A549 (cell line): ENCODE data around the gene REEP5.

ENCODE experiments used
- CTCF ChIP-seq: fragments of >200 bp; sonication (Bioruptor Twin); formaldehyde crosslinking; IDR thresholded peaks from 3 replicates; pipeline ENCODE4 v1.5.1; 2016
- EP300 ChIP-seq, 2 experiments: fragments of >200 bp; sonication (Bioruptor Twin); formaldehyde crosslinking; IDR thresholded peaks; 2 replicates in 1 of 2; 3 replicates in 1 of 2; pipeline ENCODE4 v1.6.1; 2016 to 2017
- MAFK ChIP-seq: fragments of 450-650 bp; IDR thresholded peaks from 2 replicates; pipeline ENCODE4 v1.6.1; 2014; ENCODE audit not compliant: partially characterized antibody
- NR3C1 ChIP-seq: fragments of >200 bp; sonication (Bioruptor Twin); formaldehyde crosslinking; IDR thresholded peaks from 3 replicates; pipeline ENCODE4 v1.6.1; 2017
- POLR2A ChIP-seq: IDR thresholded peaks from 2 replicates; pipeline ENCODE4 v1.6.1; 2012; ENCODE audit warnings: mild to moderate bottlenecking, low read length
- RAD21 ChIP-seq, 2 experiments: fragments of >200 bp in 1 of 2; sonication (Bioruptor Twin) in 1 of 2; formaldehyde crosslinking in 1 of 2; IDR thresholded peaks in 1 of 2; conservative IDR thresholded peaks in 1 of 2; 2 replicates in 1 of 2; 3 replicates in 1 of 2; pipeline ENCODE4 v1.6.1; 2012 to 2018; ENCODE audit warnings: inconsistent platforms in 1 of 2
- RNF2 ChIP-seq: fragments of 200-600 bp; sonication (generic); IDR thresholded peaks from 2 replicates; pipeline ENCODE4 v1.6.1; 2016; ENCODE audit warnings: low read depth, mild to moderate bottlenecking, antibody characterized with exemption, moderate library complexity, borderline replicate concordance
- SMC3 ChIP-seq: fragments of >200 bp; sonication (Bioruptor Twin); formaldehyde crosslinking; IDR thresholded peaks from 3 replicates; pipeline ENCODE4 v1.6.1; 2018; ENCODE audit warnings: inconsistent platforms
- ZC3H11A ChIP-seq: fragments of 450-650 bp; IDR thresholded peaks from 2 replicates; pipeline ENCODE4 v1.6.1; 2014; ENCODE audit warnings: antibody characterized with exemption, mild to moderate bottlenecking
- TF ChIP-seq, protein P1 (sequence below): fragments of >200 bp; sonication (Bioruptor Twin); formaldehyde crosslinking; IDR thresholded peaks from 3 replicates; pipeline ENCODE4 v1.6.1; 2016
- TF ChIP-seq, protein P2 (sequence below): fragments of 200-600 bp; sonication (generic); IDR thresholded peaks from 2 replicates; pipeline ENCODE4 v1.6.1; 2016; ENCODE audit warnings: antibody characterized with exemption, mild to moderate bottlenecking, moderate library complexity
- TF ChIP-seq, protein P3 (sequence below): IDR thresholded peaks from 2 replicates; pipeline ENCODE4 v1.6.1; 2012; ENCODE audit warnings: low read depth, borderline replicate concordance

DNA sequence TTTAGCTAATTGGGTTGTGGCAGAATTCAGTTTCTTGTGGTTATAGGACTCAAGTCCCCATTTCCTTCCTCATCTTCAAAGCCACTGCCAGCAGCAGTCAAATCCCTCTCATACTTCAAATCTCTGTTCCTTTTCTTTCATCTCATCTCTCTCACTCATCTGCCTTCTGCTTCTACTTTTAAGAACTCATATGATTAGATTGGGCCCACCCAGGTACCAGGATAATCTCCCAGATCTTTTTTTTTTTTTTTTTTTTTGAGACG, 8.0 kb upstream of the REEP5 start:
- TF ChIP-seq CTCF (no peak), RAD21 (conservative IDR thresholded peaks at IDR 0.05 in 1 of 2, IDR thresholded peaks at IDR 0.05 in 1 of 2) (no peak), NR3C1 (no peak), SMC3 (no peak), EP300 (IDR thresholded peaks at IDR 0.05) (no peak), MAFK (no peak), ZC3H11A (no peak), RNF2 (no peak), POLR2A (no peak)
- TF ChIP-seq, protein P1, sequence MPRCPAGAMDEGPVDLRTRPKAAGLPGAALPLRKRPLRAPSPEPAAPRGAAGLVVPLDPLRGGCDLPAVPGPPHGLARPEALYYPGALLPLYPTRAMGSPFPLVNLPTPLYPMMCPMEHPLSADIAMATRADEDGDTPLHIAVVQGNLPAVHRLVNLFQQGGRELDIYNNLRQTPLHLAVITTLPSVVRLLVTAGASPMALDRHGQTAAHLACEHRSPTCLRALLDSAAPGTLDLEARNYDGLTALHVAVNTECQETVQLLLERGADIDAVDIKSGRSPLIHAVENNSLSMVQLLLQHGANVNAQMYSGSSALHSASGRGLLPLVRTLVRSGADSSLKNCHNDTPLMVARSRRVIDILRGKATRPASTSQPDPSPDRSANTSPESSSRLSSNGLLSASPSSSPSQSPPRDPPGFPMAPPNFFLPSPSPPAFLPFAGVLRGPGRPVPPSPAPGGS = no peak
- TF ChIP-seq, protein P2, sequence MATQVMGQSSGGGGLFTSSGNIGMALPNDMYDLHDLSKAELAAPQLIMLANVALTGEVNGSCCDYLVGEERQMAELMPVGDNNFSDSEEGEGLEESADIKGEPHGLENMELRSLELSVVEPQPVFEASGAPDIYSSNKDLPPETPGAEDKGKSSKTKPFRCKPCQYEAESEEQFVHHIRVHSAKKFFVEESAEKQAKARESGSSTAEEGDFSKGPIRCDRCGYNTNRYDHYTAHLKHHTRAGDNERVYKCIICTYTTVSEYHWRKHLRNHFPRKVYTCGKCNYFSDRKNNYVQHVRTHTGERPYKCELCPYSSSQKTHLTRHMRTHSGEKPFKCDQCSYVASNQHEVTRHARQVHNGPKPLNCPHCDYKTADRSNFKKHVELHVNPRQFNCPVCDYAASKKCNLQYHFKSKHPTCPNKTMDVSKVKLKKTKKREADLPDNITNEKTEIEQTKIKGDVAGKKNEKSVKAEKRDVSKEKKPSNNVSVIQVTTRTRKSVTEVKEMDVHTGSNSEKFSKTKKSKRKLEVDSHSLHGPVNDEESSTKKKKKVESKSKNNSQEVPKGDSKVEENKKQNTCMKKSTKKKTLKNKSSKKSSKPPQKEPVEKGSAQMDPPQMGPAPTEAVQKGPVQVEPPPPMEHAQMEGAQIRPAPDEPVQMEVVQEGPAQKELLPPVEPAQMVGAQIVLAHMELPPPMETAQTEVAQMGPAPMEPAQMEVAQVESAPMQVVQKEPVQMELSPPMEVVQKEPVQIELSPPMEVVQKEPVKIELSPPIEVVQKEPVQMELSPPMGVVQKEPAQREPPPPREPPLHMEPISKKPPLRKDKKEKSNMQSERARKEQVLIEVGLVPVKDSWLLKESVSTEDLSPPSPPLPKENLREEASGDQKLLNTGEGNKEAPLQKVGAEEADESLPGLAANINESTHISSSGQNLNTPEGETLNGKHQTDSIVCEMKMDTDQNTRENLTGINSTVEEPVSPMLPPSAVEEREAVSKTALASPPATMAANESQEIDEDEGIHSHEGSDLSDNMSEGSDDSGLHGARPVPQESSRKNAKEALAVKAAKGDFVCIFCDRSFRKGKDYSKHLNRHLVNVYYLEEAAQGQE = no peak
- TF ChIP-seq, protein P3, sequence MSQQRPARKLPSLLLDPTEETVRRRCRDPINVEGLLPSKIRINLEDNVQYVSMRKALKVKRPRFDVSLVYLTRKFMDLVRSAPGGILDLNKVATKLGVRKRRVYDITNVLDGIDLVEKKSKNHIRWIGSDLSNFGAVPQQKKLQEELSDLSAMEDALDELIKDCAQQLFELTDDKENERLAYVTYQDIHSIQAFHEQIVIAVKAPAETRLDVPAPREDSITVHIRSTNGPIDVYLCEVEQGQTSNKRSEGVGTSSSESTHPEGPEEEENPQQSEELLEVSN = no peak
